HepG2 (cell line): ENCODE data around the gene STARD10. TPM values are rescaled to one million over a fixed set of nuclear protein-coding genes. Genes with fewer than 3 reads are reported as not detected.

Source experiments
- FOSL2 ChIP-seq: sonication (generic); formaldehyde crosslinking; IDR thresholded peaks from 2 replicates; pipeline ENCODE4 v1.4.0; 2020; ENCODE audit warnings: missing genetic modification reagents
- MYC ChIP-seq: sonication (generic); formaldehyde crosslinking; IDR thresholded peaks from 2 replicates; pipeline ENCODE4 v1.9.0; 2021; ENCODE audit warnings: missing genetic modification reagents, borderline replicate concordance
- STAG1 ChIP-seq: sonication (generic); formaldehyde crosslinking; IDR thresholded peaks from 2 replicates; pipeline ENCODE4 v1.4.0; 2020; ENCODE audit warnings: missing genetic modification reagents
- TEAD3 ChIP-seq: optimal IDR thresholded peaks from 2 replicates; pipeline ENCODE3; 2016; ENCODE audit warnings: borderline replicate concordance
- ZNF235 ChIP-seq: sonication (generic); formaldehyde crosslinking; IDR thresholded peaks from 2 replicates; pipeline ENCODE4 v1.8.1; 2023; ENCODE audit warnings: mild to moderate bottlenecking, missing genetic modification reagents, borderline replicate concordance
- ZNF3 ChIP-seq: IDR thresholded peaks from 2 replicates; pipeline ENCODE4 v1.7.0; 2017; ENCODE audit warnings: inconsistent platforms
- ZNF335 ChIP-seq: sonication (generic); formaldehyde crosslinking; IDR thresholded peaks from 2 replicates; pipeline ENCODE4 v1.4.0; 2020; ENCODE audit warnings: missing genetic modification reagents
- ZNF382 ChIP-seq: sonication (generic); formaldehyde crosslinking; IDR thresholded peaks from 2 replicates; pipeline ENCODE4 v1.5.0; 2020; ENCODE audit warnings: missing genetic modification reagents, mild to moderate bottlenecking, borderline replicate concordance
- ZNF616 ChIP-seq: sonication (generic); formaldehyde crosslinking; IDR thresholded peaks from 2 replicates; pipeline ENCODE4 v1.5.0; 2020; ENCODE audit warnings: low read depth, mild to moderate bottlenecking, missing genetic modification reagents
- ZNF619 ChIP-seq: sonication (generic); formaldehyde crosslinking; IDR thresholded peaks from 2 replicates; pipeline ENCODE4 v1.4.0; 2020; ENCODE audit warnings: mild to moderate bottlenecking, missing genetic modification reagents
- polyA plus RNA-seq, 8 experiments: library from polyadenylated mRNA; depleted of rRNA in 3 of 8; stranded (reverse) in 7 of 8; unstranded in 1 of 8; fragments of >200 nt; fragmentation: Illumina TruSeq in 4 of 8; extraction: Trizol in 4 of 8; gene quantifications; 2 replicates each; pipeline versions ENCODE4 v1.2.1 to v1.2.3, GENCODE V29; 2011 to 2016; ENCODE audit warnings: low read depth in 4 of 8, missing spikeins in 1 of 8, mixed read lengths in 1 of 8; ENCODE audit not compliant: insufficient read depth in 1 of 8
- total RNA-seq, 5 experiments: library from RNA; depleted of rRNA; stranded (reverse); fragments of >200 nt; fragmentation: Illumina TruSeq; extraction: Trizol; gene quantifications; 2 replicates each; pipeline ENCODE4 v1.2.3, GENCODE V29; 2016; ENCODE audit warnings: low read depth in 1 of 5
- TF ChIP-seq, protein P1 (sequence below): sonication (generic); formaldehyde crosslinking; IDR thresholded peaks from 2 replicates; pipeline ENCODE4 v1.5.1; 2020; ENCODE audit warnings: mild to moderate bottlenecking, missing genetic modification reagents, moderate library complexity
- TF ChIP-seq, protein P2 (sequence below): IDR thresholded peaks from 2 replicates; pipeline ENCODE4 v1.6.1; 2016; ENCODE audit warnings: low read depth, borderline replicate concordance
- TF ChIP-seq, protein P3 (sequence below): sonication (generic); formaldehyde crosslinking; IDR thresholded peaks from 2 replicates; pipeline ENCODE4 v1.5.0; 2020; ENCODE audit warnings: mild to moderate bottlenecking, missing genetic modification reagents, moderate library complexity
- TF ChIP-seq, protein P4 (sequence below): sonication (generic); formaldehyde crosslinking; IDR thresholded peaks from 2 replicates; pipeline ENCODE4 v1.5.0; 2020; ENCODE audit warnings: missing genetic modification reagents, mild to moderate bottlenecking, borderline replicate concordance
- TF ChIP-seq, protein P5 (sequence below): sonication (generic); formaldehyde crosslinking; IDR thresholded peaks from 2 replicates; pipeline ENCODE4 v1.8.0; 2023; ENCODE audit warnings: mild to moderate bottlenecking, missing genetic modification reagents
- TF ChIP-seq, protein P6 (sequence below): sonication (generic); formaldehyde crosslinking; IDR thresholded peaks from 2 replicates; pipeline ENCODE4 v1.5.1; 2020; ENCODE audit warnings: mild to moderate bottlenecking, missing genetic modification reagents, borderline replicate concordance

The STARD10 gene
- total and polyA plus RNA-seq, 2 of the 13 experiments (the other 11 are each of a cell fraction or from before 2014, with no cell fraction given) = 260 to 341 TPM

DNA sequence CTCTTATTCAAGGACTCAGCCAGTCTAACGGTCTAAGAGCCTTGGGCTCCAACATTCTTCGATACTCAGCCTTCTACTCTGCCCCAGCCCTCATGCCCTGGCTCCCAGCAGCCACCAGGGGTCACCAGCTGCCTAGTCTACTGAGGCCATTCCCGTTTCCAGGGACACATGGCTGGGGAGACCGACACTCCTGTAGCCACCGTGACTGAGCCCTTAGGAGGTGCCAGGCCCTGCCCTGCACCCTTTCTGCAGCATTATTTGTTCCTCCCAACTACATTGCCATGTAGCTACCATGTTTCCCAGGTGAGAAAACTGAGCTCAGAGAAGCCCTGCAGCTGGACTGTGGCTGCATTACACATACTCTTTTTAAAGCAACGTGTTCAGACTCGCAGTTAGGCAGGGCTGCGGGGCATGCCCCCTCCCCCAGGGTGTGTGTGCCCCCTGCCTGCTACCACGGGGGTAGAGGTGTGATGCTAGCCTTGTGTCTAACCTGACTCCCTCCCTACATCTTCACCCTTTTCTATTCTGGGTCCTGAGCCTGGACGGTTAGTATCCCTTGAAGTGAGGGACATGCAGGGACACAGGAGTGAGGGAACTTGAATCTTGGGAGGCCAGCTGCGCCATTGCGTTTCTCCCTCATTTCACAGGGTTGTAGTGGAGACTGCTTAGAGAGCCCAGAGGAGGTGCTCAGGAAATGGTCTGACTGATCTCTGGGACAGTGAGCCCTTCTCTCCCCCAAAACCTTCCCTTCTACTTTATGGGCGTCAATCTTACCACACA is 37.9 kb upstream of the STARD10 start (continued):
- TF ChIP-seq ZNF616 (CRISPR knock-in tag) (no peak), FOSL2 (0 out of 2 replicates have a peak, but pooled peaks have one; percentile 7), MYC (peak; percentile 54; the same call in 1 of the 2 replicates), ZNF3 (no peak), ZNF235 (CRISPR knock-in tag) (no peak), TEAD3 (CRISPR knock-in tag) (peak; percentile 34), ZNF335 (CRISPR knock-in tag) (0 out of 2 replicates have a peak, but pooled peaks have one; percentile 14), ZNF382 (CRISPR knock-in tag) (no peak), ZNF619 (CRISPR knock-in tag) (0 out of 2 replicates have a peak, but pooled peaks have one; percentile 45), STAG1 (peak; percentile 94)
- TF ChIP-seq, protein P1, sequence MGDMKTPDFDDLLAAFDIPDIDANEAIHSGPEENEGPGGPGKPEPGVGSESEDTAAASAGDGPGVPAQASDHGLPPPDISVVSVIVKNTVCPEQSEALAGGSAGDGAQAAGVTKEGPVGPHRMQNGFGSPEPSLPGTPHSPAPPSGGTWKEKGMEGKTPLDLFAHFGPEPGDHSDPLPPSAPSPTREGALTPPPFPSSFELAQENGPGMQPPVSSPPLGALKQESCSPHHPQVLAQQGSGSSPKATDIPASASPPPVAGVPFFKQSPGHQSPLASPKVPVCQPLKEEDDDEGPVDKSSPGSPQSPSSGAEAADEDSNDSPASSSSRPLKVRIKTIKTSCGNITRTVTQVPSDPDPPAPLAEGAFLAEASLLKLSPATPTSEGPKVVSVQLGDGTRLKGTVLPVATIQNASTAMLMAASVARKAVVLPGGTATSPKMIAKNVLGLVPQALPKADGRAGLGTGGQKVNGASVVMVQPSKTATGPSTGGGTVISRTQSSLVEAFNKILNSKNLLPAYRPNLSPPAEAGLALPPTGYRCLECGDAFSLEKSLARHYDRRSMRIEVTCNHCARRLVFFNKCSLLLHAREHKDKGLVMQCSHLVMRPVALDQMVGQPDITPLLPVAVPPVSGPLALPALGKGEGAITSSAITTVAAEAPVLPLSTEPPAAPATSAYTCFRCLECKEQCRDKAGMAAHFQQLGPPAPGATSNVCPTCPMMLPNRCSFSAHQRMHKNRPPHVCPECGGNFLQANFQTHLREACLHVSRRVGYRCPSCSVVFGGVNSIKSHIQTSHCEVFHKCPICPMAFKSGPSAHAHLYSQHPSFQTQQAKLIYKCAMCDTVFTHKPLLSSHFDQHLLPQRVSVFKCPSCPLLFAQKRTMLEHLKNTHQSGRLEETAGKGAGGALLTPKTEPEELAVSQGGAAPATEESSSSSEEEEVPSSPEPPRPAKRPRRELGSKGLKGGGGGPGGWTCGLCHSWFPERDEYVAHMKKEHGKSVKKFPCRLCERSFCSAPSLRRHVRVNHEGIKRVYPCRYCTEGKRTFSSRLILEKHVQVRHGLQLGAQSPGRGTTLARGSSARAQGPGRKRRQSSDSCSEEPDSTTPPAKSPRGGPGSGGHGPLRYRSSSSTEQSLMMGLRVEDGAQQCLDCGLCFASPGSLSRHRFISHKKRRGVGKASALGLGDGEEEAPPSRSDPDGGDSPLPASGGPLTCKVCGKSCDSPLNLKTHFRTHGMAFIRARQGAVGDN (CRISPR knock-in tag) = peak; percentile 66
- TF ChIP-seq, protein P2, sequence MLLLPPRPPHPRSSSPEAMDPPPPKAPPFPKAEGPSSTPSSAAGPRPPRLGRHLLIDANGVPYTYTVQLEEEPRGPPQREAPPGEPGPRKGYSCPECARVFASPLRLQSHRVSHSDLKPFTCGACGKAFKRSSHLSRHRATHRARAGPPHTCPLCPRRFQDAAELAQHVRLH (CRISPR knock-in tag) = peak; percentile 62; the same call in 1 of the 2 replicates
- TF ChIP-seq, protein P3, sequence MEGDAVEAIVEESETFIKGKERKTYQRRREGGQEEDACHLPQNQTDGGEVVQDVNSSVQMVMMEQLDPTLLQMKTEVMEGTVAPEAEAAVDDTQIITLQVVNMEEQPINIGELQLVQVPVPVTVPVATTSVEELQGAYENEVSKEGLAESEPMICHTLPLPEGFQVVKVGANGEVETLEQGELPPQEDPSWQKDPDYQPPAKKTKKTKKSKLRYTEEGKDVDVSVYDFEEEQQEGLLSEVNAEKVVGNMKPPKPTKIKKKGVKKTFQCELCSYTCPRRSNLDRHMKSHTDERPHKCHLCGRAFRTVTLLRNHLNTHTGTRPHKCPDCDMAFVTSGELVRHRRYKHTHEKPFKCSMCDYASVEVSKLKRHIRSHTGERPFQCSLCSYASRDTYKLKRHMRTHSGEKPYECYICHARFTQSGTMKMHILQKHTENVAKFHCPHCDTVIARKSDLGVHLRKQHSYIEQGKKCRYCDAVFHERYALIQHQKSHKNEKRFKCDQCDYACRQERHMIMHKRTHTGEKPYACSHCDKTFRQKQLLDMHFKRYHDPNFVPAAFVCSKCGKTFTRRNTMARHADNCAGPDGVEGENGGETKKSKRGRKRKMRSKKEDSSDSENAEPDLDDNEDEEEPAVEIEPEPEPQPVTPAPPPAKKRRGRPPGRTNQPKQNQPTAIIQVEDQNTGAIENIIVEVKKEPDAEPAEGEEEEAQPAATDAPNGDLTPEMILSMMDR = peak; percentile 92
- TF ChIP-seq, protein P4, sequence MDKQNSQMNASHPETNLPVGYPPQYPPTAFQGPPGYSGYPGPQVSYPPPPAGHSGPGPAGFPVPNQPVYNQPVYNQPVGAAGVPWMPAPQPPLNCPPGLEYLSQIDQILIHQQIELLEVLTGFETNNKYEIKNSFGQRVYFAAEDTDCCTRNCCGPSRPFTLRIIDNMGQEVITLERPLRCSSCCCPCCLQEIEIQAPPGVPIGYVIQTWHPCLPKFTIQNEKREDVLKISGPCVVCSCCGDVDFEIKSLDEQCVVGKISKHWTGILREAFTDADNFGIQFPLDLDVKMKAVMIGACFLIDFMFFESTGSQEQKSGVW (CRISPR knock-in tag) = no peak
- TF ChIP-seq, protein P5, sequence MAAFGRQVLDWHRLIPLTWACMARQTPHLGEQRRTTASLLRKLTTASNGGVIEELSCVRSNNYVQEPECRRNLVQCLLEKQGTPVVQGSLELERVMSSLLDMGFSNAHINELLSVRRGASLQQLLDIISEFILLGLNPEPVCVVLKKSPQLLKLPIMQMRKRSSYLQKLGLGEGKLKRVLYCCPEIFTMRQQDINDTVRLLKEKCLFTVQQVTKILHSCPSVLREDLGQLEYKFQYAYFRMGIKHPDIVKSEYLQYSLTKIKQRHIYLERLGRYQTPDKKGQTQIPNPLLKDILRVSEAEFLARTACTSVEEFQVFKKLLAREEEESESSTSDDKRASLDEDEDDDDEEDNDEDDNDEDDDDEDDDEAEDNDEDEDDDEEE = 0 out of 2 replicates have a peak, but pooled peaks have one; percentile 41
- TF ChIP-seq, protein P6, sequence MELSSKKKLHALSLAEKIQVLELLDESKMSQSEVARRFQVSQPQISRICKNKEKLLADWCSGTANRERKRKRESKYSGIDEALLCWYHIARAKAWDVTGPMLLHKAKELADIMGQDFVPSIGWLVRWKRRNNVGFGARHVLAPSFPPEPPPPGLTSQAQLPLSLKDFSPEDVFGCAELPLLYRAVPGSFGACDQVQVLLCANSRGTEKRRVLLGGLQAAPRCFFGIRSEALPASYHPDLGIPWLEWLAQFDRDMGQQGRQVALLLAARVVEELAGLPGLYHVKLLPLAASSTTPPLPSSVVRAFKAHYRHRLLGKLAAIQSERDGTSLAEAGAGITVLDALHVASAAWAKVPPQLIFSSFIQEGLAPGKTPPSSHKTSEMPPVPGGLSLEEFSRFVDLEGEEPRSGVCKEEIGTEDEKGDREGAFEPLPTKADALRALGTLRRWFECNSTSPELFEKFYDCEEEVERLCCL (CRISPR knock-in tag) = no peak
